ENCODE results near the gene RAB44.
A peak's percentile ranks its signal among the peaks of the same experiment; 100 is the strongest.
"Not testable (repeated sequence)": the region's sequence is repeated elsewhere in the genome, so short reads cannot be mapped to it uniquely, and the experiment has no call there.

The RAB44 gene

DNA sequence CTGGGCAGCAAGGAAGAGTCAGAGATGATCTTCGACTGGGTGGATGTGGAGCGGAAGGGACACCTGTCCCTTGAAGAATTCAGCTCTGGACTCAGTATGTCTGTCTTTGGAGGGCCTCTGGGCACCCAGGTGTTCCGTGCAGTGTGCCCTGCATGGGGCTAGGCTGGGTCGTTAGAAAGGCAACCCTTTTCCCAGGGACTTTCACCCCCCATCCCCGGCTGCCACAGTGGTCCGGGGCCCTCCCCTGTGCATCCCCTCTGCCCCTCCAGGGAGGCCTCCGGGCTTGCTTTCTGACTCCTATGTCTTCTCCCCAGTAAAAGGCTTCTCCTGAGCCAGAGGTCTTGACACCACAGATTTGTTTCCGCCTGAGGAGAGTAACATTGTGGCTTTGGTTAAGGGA is 16.2 kb downstream of the RAB44 start:
- DNase-seq (ENCODE audit: low read depth in 3 of 3) = no peak

DNA sequence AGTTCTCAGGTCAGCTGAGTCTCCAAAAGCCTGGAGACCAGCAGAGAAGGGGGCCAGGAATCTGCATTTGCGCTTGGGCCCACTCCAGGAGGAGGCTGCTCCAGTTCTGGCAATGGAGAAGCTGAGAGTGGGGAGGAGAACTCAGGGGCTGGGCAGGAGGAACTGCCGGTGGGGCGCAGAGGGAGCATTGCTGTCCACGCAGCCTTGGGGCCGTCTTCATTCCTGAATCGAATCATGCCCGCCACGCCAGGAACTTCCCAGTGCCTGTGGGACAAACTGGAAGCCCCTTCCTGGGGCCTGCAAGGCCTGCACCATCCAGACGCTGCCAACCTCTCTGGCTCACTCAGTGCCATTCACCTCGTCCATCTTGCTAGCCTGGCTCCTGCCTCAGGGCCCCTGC is 16.9 kb downstream of the RAB44 start:
- no peak for DNase-seq (ENCODE audit: low read depth in 3 of 3)

DNA sequence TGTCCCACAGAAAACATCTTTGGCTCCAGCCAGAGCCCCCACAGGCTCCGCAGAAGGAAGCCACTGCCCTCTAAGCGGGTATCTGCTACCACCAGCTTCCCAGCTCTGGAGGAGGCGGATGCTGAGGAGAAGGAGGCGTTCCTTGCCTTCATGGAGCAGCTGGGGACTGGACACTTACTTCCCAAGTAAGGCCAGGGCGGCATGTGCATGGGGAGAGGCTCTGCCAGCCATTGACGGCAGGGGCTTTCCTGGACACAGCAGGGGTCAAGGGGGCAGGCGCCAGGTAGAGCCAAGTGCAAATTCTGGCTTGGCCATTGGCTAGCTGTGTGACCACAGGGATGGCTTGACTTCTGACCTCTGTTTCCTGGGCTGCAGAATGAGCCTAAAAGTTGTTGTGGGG is 17.8 kb downstream of the RAB44 start:
- DNase-seq (ENCODE audit: low read depth in 3 of 3) = no peak

DNA sequence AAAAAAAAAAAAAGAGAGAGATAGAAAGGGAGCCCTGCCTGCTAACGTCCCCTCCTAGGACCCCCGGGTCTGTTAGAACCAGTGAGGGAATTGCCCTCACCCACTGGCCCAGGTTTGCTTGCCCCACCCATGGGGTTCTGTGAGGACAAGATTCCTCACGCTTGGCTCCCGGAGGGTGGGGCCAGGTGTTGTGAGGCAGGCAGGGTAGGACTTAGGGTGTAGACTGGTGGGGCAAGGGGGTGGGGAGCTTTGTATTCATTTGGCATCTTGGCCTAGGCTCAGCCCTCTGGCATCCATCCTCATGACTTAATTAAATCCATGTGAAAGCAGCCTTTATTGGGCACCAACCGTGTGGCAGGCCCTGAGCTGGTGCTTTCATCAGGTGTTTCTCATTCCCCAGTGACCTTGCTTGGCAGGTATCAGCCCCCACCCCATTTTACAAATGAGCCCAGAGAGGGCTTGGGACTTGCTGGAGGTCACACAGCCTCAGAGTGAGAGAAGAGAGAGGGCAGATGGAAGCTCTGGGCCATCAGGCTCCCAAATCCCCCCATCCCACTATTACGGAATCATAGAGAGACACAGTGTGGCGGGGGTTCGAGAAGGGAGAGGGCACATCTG is 19.0 kb downstream of the RAB44 start:
- DNase-seq (ENCODE audit: low read depth in 3 of 3) = no peak

DNA sequence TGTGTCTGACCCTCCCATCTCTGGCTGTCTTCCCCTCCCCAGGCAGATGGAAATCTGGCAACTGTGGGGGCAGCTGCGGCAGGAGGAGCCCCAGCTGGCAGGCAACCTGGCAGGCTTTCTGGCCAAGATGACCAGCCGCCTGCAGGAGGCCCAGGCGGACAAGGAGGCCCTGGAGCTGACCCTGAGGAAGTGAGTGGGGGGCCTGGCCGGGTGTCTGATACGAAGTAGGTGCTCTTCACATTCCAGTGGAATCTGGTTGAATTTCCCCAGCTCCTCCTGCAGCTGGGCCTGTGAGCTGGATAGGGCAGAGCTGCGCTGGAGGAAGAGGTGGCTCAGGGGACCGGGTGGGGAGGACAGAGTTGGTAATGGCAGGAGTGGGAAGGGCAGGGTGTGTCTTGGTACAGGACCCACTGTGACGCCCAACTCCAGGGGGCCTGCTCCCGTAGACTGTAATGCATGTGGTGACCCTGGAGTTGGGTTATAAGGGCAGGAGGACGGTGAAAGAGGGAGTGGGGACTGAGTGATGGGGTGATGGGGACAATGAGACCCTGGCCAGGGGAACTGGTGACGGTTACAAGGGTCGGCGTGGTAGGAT is 19.7 kb downstream of the RAB44 start:
- DNase-seq (ENCODE audit: low read depth in 3 of 3) = no peak

DNA sequence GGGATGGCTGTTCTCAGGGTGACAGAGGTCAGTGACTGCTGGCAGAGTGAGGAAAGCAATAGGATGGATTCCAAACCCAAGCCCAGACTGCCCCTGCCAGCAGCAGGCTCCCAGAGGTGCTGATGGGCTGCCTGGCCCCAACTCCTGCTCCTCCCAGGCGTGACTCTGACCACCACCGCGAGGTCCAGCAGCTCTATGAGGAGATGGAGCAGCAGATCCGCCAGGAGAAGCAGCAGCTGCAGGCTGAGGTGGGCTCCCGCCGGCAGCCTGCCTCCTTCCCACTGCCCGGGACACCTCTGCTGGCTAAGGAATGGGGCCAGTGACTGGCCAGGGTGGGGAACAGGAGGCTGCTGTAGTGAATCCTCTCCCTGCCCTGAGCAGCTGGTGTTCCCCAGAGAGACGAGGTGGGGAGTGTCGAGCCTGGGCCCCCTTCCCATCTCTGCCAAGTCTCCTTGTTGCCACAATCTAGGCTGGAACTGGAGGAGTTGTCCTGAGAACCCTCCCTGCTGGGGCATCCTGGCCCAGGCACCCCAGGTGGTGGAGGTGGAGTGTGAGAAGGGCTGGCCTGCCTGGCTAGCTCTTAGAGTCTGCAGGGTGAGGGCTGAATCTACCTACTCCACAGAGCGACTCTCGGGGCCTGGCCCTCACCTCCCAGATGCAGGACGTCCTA is 20.4 kb downstream of the RAB44 start:
- no peak for DNase-seq (ENCODE audit: low read depth in 3 of 3)

DNA sequence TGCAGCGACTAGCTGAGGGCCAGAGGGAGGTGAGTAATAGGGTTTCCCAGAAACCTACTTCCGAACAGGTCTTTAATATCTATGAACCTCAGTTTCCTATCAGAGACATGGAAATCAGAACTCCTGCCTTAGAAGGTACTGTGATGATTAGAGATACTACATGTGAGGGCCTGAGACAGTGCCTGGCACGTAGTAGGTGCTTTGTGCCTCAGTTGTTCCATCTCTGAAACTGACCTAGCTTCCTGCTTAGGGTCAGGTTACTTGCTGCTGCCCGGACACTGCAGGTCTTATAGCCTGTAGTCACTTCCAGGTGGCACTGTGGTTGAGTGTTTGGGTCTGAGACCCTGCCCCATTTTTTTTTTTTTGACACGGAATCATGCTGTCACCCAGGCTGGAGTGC is 20.9 kb downstream of the RAB44 start:
- no peak for DNase-seq (ENCODE audit: low read depth in 3 of 3)

DNA sequence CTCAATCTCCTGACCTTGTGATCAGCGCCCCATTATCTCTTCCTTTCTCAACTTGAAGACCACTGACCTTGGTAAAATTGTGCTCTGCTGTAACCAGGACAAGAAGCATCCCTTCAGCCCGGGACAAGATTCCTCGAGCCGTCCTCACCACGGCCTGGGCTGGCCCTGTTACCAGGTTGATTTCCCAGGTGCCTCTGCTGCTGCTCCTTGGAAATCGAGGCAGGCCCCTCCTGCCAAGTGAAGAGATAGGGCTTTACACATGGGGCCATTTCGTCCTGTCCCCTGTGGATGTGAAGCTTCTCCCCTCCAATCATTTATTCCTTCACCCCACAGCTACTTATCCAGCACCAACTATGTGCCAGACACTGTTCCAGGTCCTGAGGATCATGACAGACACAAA is 21.5 kb downstream of the RAB44 start:
- DNase-seq (ENCODE audit: low read depth in 3 of 3) = no peak

DNA sequence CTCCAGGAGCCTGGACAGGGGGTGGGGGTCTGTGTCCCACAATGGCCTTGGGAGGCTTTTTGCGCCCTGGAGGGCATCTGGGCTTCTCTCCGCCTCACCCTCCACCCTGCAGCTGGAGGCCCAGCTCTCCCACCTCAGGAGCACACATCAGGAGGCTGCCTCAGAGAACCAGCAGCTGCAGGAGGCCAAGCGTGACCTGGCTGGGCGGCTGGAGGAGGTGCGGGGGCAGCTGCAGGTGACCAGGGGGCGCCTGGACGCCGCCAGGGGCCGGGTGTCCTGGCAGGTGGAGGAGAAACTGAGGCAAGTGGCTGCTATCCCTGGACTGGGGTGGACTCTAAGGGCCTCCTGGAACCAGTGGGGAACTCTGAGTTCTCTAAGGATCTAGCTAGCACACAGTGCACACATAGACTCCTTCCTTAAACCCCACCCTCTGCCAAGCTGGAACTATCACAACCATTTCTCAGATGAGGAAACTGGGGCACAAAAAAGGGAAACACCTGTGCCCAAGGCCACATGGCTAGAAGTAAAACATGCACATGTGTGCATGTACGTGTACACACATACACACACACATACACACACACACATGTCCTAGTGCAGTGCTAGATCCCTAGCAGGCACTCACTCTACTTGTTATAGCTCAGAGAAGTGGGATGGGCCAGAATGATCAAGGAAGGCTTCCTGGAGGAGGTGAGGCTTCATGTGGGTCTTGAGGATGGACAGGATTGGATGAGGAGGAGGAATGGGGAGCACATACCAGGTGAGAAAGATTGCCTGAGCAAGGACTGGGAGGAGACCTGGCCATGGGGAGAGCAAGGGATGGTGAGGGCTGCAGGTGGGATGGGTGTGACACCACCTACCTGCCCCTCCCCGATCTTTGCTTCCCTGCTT is 22.9 kb downstream of the RAB44 start:
- DNase-seq (ENCODE audit: low read depth in 3 of 3) = no peak

DNA sequence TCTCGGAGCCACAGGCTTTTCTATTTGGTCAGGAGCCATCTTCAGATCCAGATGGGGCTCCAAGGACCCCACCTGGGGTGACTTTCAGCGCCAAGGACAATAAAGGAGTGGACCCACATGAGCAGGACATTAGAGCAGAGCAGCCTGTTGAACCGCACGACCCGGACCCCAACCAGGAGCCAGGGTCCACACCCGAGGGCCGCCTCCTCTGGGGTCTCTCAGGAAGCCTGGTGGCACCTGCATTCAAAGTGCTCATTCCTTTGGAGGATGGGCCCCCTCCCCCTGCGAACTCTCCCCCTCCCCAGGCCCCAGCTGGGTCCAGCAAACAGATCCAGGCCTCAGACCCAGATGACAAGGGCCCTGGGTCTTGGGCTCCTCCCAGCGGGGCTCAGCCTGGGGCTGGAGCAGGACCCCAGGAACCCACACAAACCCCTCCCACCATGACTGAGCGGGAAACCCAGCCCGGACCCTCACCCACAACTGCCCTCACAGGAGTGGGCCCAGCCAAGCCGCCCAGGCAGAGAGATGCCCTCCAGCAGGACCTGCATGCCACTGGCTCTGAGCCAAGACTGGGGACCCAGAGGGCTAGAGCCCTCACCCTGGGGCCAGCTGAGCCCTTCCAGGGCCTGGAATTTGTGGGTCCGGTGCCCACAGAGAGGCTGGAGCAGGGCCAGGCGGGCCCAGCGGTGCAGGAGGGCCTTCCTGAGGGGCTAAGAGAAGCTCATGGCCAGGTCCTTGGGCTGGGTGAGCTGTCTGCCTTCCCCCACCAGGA is 23.9 kb downstream of the RAB44 start:
- no peak for DNase-seq (ENCODE audit: low read depth in 3 of 3)

DNA sequence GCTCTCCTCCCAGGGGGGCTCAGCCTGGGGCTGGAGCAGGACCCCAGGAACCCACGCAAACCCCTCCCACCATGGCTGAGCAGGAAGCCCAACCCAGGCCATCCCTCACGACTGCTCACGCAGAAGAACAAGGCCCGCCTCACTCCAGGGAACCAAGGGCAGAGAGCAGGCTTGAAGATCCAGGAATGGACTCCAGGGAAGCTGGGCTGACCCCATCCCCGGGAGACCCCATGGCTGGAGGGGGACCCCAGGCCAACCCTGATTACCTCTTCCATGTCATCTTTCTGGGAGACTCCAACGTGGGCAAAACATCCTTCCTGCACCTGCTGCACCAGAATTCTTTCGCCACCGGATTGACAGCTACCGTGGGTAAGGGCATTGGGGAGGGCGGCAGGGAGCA is 24.7 kb downstream of the RAB44 start:
- DNase-seq (ENCODE audit: low read depth in 3 of 3) = no peak

DNA sequence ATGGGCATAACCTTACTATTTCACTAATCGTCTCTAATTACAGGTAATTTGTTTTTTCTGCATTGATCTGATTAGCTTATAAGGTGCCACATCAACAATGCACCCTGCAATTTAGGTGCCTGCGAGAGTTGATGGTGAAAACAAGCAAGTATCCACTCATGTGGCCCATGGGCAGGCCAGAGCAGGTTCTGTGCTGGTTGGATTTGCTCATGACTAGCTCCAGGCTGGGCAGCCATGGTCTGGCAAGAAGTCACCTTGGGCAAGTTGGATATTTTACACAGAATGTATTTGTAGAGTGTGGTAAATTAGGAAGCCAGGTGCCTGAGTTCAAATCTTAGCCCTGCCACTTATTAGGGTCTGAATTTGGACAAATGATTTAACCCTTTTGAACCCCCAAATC is 25.3 kb downstream of the RAB44 start:
- DNase-seq (ENCODE audit: low read depth in 3 of 3) = no peak

DNA sequence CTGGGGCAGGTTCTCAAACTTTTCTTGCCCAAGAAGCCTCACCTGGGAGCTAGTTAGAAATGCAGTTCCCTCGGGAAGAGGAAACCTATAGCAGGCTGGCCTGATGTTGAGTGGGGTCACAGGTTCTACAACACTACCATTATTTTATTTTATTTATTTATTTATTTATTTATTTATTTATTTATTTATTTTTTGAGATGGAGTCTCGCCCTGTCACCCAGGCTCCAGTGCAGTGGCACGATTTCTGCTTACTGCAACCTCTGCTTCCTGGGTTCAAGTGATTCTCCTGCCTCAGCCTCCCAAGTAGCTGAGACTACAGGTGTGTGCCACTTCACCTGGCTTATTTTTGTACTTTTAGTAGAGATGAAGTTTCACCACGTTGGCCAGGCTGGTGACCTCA is 26.4 kb downstream of the RAB44 start:
- not testable (repeated sequence) for DNase-seq (ENCODE audit: low read depth in 3 of 3)

DNA sequence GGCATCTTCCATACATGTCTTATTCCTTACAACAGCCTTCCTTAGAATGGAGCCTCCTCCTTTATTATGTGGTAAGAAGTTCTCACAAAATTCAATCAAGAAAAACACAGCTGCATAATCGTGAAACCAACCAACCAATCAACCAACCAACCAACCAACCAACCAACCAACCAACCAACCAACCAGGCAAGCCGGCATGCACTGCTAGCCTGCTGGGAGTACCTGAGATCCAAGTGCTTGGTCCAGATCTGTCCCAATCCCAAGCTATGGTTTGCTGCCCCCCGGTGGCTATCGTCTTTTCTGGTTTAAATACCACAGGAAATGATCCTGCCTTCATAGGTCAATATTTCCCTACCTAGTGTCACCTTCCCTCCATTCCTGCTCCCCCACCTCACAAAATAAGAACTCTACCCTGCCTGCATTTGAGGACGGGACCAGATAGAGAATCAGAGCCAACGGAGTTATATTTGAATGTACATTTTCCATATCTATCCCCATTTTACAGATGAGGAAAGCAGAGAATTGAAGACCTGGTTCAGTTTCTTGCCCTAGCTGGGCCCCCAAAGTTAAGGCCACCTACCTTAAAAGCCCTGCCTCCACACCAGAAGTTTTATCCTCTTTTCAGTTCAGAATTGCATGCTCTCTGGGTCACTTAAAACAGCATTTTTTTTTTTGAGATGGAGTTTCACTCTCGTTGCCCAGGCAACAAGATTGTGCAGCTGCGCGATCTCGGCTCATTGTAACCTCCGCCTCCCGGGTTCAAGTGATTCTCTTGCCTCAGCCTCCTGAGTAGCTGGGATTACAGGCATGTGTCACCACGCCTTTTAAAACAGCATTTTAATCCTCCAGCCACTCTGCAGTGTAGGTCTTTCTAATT is 27.1 kb downstream of the RAB44 start:
- DNase-seq (ENCODE audit: low read depth in 3 of 3) = peak; percentile 36 to 40 (median 37)

DNA sequence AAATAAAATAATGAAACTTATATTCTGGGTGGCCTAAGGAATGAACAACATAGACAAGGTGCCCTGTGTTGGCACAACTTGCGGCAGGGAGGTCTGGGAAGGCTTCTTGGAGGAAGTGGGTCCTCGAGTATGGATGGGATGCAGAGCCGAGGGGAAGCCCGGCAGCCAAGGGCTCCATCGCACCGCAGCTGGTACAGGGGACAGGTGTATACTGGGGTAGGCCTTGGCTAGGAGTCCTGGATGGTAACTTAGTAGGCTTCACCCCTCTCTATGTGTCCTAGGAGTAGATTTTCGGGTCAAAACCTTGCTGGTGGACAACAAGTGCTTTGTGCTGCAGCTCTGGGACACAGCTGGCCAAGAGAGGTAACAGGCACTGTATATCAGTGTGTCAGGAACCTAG is 28.0 kb downstream of the RAB44 start:
- DNase-seq (ENCODE audit: low read depth in 3 of 3) = no peak

DNA sequence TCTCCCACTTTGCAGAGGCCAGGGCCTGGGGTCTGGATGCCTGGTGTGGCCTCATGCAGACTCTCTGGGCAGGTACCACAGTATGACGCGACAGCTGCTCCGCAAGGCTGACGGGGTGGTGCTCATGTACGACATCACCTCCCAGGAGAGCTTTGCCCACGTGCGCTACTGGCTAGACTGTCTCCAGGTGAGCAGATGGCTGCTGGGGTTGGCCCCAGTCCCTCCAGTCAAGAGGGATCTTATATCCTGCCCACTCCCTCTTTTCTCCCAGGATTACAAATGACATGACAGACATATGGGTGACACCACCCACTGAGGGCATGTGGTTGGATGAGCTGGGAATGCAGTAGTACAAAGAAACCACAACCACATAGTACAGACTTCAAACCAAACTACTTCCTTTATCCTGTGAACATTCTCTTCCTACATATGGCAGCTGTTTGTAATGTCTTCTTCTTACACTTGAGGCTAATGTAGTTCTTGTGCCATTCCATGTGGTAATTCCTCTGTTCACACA is 29.9 kb downstream of the RAB44 start:
- no peak for DNase-seq (ENCODE audit: low read depth in 3 of 3)

DNA sequence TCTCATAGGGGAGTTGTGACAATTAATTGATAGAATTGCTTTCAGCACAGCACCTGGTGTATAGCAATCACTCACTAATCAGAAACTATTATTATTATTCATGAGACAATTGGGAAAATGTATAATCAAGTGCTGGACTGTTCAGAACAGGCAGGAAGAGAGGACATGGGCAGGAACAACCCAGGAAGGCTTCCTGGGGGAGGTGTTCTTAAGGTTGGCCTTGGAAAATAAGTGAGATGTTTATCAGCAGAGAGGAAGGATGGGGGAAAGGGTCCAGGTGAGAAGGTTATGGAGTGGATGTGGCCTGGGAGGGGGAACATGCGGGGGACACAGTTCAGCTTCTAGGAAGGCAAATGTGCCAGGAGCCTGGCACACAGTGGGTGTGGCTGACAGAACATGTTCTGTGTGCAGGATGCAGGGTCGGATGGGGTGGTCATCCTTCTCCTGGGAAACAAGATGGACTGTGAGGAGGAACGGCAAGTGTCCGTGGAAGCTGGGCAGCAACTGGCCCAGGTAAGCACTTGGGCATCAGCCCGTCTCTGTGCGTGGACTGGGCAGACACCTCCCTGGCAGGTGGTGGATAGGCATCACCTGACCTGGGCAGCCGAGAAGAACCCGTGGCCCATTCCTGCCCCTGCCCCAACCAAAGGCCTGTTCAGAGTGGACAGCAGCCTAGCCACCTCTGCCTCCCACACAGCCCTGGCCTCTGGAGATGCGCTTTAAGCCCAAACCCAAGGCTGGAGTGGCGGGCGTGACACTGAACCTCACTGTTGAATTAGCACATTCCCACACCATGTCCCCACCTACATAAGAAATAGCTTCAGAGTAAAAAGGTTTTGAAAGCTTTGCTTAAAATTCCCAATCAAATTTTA is 30.9 kb downstream of the RAB44 start:
- no peak for DNase-seq (ENCODE audit: low read depth in 3 of 3)

DNA sequence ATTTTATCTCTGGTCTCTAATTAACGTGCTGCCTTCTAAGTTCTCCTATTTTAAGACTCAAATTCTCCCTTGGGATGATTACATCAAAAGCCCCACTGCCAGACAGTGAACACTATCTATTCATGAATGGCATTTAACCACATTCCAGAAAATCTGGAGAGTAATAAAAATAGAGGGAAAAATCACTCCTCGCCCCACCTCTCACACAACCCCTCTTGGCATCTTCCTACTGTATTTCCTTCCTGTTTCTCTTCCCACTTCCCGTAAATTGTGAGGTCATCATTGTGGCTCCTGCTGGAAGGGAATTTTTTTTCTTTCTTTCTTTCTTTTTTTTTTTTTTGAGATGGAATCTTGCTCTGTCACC is 31.5 kb downstream of the RAB44 start:
- no peak for DNase-seq (ENCODE audit: low read depth in 3 of 3)

Data from stimulated activated CD4-positive, alpha-beta T cell treated with anti-CD3 and anti-CD28 coated beads, TNF-alpha, amount 100 ng/mL, for 48 hours (primary cell).